AML-193 (cell line): ENCODE measurements around the gene LINC01488.

Source experiments
- DNase-seq, 2 experiments: peaks; one replicate each; lab custom pipeline; 2025; lab: John Stamatoyannopoulos, UW

The LINC01488 gene

GRCh38 chr11:69531071-69531716 lies 49.7 kb downstream of the LINC01488 start:
- no peak for DNase-seq

- no peak for DNase-seq
Measured at GRCh38 chr11:69531717-69532088, 50.2 kb downstream of the LINC01488 start.

GRCh38 chr11:69533296-69534165 lies 52.1 kb downstream of the LINC01488 start:
- no peak for DNase-seq

GRCh38 chr11:69534166-69534530 lies 52.7 kb downstream of the LINC01488 start:
- no peak for DNase-seq

- DNase-seq: no peak
Measured at GRCh38 chr11:69535908-69536307, 54.4 kb downstream of the LINC01488 start.

- no peak for DNase-seq
Measured at GRCh38 chr11:69536406-69536805, 54.9 kb downstream of the LINC01488 start.

- DNase-seq: no peak
Measured at GRCh38 chr11:69537126-69537525, 55.7 kb downstream of the LINC01488 start.

- no peak for DNase-seq
Measured at GRCh38 chr11:69537855-69538640, 56.6 kb downstream of the LINC01488 start.

GRCh38 chr11:69538854-69539253 lies 57.4 kb downstream of the LINC01488 start:
- DNase-seq: no peak

GRCh38 chr11:69539416-69540117 lies 58.1 kb downstream of the LINC01488 start:
- DNase-seq: no peak

- no peak for DNase-seq
Measured at GRCh38 chr11:69540118-69541000, 58.9 kb downstream of the LINC01488 start.

GRCh38 chr11:69541001-69541285 lies 59.5 kb downstream of the LINC01488 start:
- no peak for DNase-seq

GRCh38 chr11:69541501-69542313 lies 60.2 kb downstream of the LINC01488 start:
- DNase-seq: no peak

GRCh38 chr11:69542314-69543168 lies 61.1 kb downstream of the LINC01488 start:
- no peak for DNase-seq
